ENCODE data around the gene CALHM5.

The CALHM5 gene

DNA sequence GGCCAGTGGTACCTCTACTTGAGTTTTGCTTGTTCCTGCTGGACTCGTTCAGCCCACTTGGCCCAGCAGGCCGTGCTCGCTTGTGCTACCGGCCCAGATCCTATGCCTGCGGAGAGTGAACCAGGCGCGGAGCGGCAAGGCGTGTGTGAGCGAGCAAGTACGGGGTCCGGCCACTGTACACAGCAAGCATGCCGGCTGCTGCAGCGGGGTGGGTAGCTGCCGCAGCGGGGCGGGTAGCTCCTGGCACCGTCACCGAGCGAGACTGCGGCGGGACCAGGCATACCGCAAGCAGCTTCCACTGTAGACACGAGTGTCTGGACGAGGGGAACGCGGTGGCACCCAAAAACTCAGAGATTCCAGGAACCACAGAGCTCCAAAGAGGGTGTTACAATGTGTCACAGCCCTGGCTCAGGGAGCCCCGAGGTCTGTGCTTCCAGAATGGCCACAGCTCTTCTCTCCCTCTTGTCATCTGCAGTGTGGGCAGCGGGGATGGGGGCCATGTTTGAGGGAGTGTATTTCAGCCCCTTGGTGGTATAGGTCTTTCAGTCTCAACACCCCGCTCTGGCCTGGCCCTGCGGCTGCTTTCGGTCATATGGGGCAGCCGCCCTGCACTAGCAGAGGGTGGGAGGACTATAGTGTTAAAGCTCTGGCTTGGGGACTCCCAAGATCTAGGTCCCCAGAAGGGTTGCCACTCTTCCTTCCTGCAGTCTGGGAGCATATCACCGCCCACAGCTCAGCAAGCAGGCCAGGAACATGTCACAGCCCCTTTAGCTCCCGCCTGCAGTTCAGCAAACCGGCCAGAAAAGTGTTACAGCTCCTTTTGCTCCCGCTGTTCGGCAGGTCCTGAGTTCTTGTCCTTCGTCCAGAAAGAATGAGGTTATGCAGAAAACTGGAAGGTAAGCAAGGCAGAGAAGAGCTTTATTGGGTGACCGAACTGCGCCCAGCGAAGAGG lies 53.8 kb downstream of the CALHM5 start:
- H3K4me3 ChIP-seq (ENCODE audit: low read depth, low read length): no peak overlapping the region
- H3K4me1 ChIP-seq (ENCODE audit: control insufficient read depth, insufficient read depth, low read length): no peaks in the 10 kb centered on the region
- ChIA-PET POLR2A (interaction anchor here (0.9 kb wide), 1 partner anchor 286 kb away, joined by 3 read pairs; the partner anchor contains the start of gene TSPYL1), CTCF (interaction anchor here (0.6 to 4.4 kb wide), 7 partner anchors 13 to 348 kb away, joined by 3 to 66 read pairs (median 11); partner anchors contain the start of gene CALHM5)
- TF ChIP-seq YY2 (tag by site-specific recombination; IDR thresholded peaks at IDR 0.05) (no peak), ZBTB21 (tag by site-specific recombination; IDR thresholded peaks at IDR 0.05) (no peak), ZNF830 (tag by site-specific recombination; IDR thresholded peaks at IDR 0.05; ENCODE audit: low read depth) (no peak), MYNN (tag by site-specific recombination; IDR thresholded peaks at IDR 0.05; ENCODE audit: borderline replicate concordance) (no peak), ZNF37A (tag by site-specific recombination; IDR thresholded peaks at IDR 0.05) (no peak), ZNF114 (tag by site-specific recombination; IDR thresholded peaks at IDR 0.05) (no peak), ZNF169 (tag by site-specific recombination; IDR thresholded peaks at IDR 0.05) (no peak), ZFP3 (tag by site-specific recombination; IDR thresholded peaks at IDR 0.05; ENCODE audit: low read depth) (no peak), REST (tag by site-specific recombination; IDR thresholded peaks at IDR 0.05) (no peak), ZNF629 (tag by site-specific recombination; IDR thresholded peaks at IDR 0.05) (no peak), IKZF3 (tag by site-specific recombination; IDR thresholded peaks at IDR 0.05) (no peak), SP2 (tag by site-specific recombination; IDR thresholded peaks at IDR 0.05) (no peak), ZNF585B (tag by site-specific recombination; IDR thresholded peaks at IDR 0.05) (no peak), ZNF571 (tag by site-specific recombination; IDR thresholded peaks at IDR 0.05) (no peak), ZNF473 (tag by site-specific recombination; IDR thresholded peaks at IDR 0.05) (no peak), ZNF221 (tag by site-specific recombination; IDR thresholded peaks at IDR 0.05; ENCODE audit: borderline replicate concordance) (no peak), ZNF837 (tag by site-specific recombination; IDR thresholded peaks at IDR 0.05) (no peak)
- TF ChIP-seq, protein P1, sequence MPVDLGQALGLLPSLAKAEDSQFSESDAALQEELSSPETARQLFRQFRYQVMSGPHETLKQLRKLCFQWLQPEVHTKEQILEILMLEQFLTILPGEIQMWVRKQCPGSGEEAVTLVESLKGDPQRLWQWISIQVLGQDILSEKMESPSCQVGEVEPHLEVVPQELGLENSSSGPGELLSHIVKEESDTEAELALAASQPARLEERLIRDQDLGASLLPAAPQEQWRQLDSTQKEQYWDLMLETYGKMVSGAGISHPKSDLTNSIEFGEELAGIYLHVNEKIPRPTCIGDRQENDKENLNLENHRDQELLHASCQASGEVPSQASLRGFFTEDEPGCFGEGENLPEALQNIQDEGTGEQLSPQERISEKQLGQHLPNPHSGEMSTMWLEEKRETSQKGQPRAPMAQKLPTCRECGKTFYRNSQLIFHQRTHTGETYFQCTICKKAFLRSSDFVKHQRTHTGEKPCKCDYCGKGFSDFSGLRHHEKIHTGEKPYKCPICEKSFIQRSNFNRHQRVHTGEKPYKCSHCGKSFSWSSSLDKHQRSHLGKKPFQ (tag by site-specific recombination; IDR thresholded peaks at IDR 0.05): no peak
- no peak overlapping the region for H3K27ac ChIP-seq (ENCODE audit: extremely low read depth, low read depth, low read length)
- H3K9me3 ChIP-seq (ENCODE audit: control insufficient read depth, insufficient read depth, low read depth, low read length): no peaks in the 10 kb centered on the region
- H3K36me3 ChIP-seq (ENCODE audit: control insufficient read depth in 2 of 2, insufficient read depth in 1 of 2, low read length in 2 of 2): no peaks in the 10 kb centered on the region

- Histone ChIP-seq H3K27ac (ENCODE audit: extremely low read depth, low read depth, low read length) (no peak overlapping the region), H3K9me3 (ENCODE audit: control insufficient read depth, insufficient read depth, low read depth, low read length) (no peaks in the 10 kb centered on the region), H3K4me3 (ENCODE audit: low read depth, low read length) (no peak overlapping the region), H3K36me3 (ENCODE audit: control insufficient read depth in 2 of 2, insufficient read depth in 1 of 2, low read length in 2 of 2) (no peaks in the 10 kb centered on the region), H3K4me1 (ENCODE audit: control insufficient read depth, insufficient read depth, low read length) (peaks cover 2% of the 10 kb centered on the region; the same call in 1 of the 2 replicates)
- ChIA-PET CTCF (interaction anchor here (0.7 to 1.8 kb wide), 5 partner anchors 33 to 300 kb away, joined by 3 to 6 read pairs (median 4); no protein-coding TSS in a partner anchor), POLR2A (no interaction called here)
- TF ChIP-seq ZNF600 (tag by site-specific recombination; IDR thresholded peaks at IDR 0.05) (peak; percentile 67; the same call in 1 of the 2 replicates), ZFP37 (tag by site-specific recombination; IDR thresholded peaks at IDR 0.05) (no peak)
Observed at GRCh38 chr6:116568111-116568510, 56.7 kb downstream of the CALHM5 start.
